EH (cell line): ENCODE results near the gene OLR1.
"Not testable (repeated sequence)": the region's sequence is repeated elsewhere in the genome, so short reads cannot be mapped to it uniquely, and the experiment has no call there.

ENCODE experiments used
- DNase-seq: peaks from one replicate; pipeline ENCODE4 v3.0.0-alpha.2; 2015; ENCODE audit warnings: low read depth

Gene OLR1

GRCh38 chr12:10190558-10191388 lies 18.8 kb upstream of the OLR1 start:
- DNase-seq, result peak; percentile 83

GRCh38 chr12:10189653-10190052 lies 17.7 kb upstream of the OLR1 start:
- peak; percentile 70 for DNase-seq

- DNase-seq, result not testable (repeated sequence)
Observed at GRCh38 chr12:10186958-10187357, 15.0 kb upstream of the OLR1 start.

- DNase-seq, result no peak
Observed at GRCh38 chr12:10186299-10186698, 14.4 kb upstream of the OLR1 start.

- DNase-seq, result peak; percentile 57
Observed at GRCh38 chr12:10184261-10184843, 12.4 kb upstream of the OLR1 start.

- DNase-seq, result peak; percentile 92
Observed at GRCh38 chr12:10182354-10183049, 10.6 kb upstream of the OLR1 start.

- peak; percentile 62 for DNase-seq
Observed at GRCh38 chr12:10179776-10180181, 7.8 kb upstream of the OLR1 start.

- DNase-seq, result no peak
Observed at GRCh38 chr12:10178821-10179220, 6.9 kb upstream of the OLR1 start, which contains the start of gene TMEM52B. TMEM52B (plus strand) TSS chr12:10179032; CDS start chr12:10179575, 543 bp downstream.

- no peak for DNase-seq
Observed at GRCh38 chr12:10175846-10176636, 4.1 kb upstream of the OLR1 start.

- no peak for DNase-seq
Observed at GRCh38 chr12:10174986-10175614, 3.2 kb upstream of the OLR1 start.

GRCh38 chr12:10170216-10170615 lies 1.7 kb downstream of the OLR1 start:
- DNase-seq, result peak; percentile 82

GRCh38 chr12:10169104-10169503 lies 2.8 kb downstream of the OLR1 start:
- DNase-seq, result peak; percentile 84

- DNase-seq, result no peak
Observed at GRCh38 chr12:10167599-10167998, 4.3 kb downstream of the OLR1 start.

- peak; percentile 78 for DNase-seq
Observed at GRCh38 chr12:10165421-10165820, 6.5 kb downstream of the OLR1 start.

GRCh38 chr12:10163084-10163483 lies 8.8 kb downstream of the OLR1 start:
- DNase-seq, result no peak

- no peak for DNase-seq
Observed at GRCh38 chr12:10160617-10161385, 11.1 kb downstream of the OLR1 start.

- no peak for DNase-seq
Observed at GRCh38 chr12:10159280-10159679, 12.7 kb downstream of the OLR1 start.

GRCh38 chr12:10158406-10158805 lies 13.5 kb downstream of the OLR1 start:
- DNase-seq, result no peak

GRCh38 chr12:10155966-10156365 lies 16.0 kb downstream of the OLR1 start:
- DNase-seq, result no peak

GRCh38 chr12:10154145-10154496 lies 17.8 kb downstream of the OLR1 start:
- DNase-seq, result no peak
